ENCODE measurements around the gene OPCML.

Gene OPCML

GRCh38 chr11:132821499-132821898, 710.8 kb downstream of the OPCML start:
- H3K4me2 ChIP-seq (ENCODE audit: insufficient read depth, low read length, poor library complexity, severe bottlenecking) = no peak overlapping the region
- no peak overlapping the region for H3K18ac ChIP-seq (ENCODE audit: low read length)
- no peak overlapping the region for H2BK5ac ChIP-seq (ENCODE audit: low read length)
- no peak overlapping the region for H4K91ac ChIP-seq (ENCODE audit: low read depth, low read length, poor library complexity)
- no peak overlapping the region for H3K4ac ChIP-seq (ENCODE audit: low read length)
- no peak overlapping the region for H3K27ac ChIP-seq (replicated peaks; ENCODE audit: low read length)
- DNase-seq (ENCODE audit: low spot score) = no peak
- H2AFZ ChIP-seq (ENCODE audit: low read length) = no peak overlapping the region
- H3K4me3 ChIP-seq (ENCODE audit: low read length in 2 of 2) = no peak overlapping the region
- H2BK12ac ChIP-seq (ENCODE audit: low read length) = no peak overlapping the region
- H3K79me1 ChIP-seq (ENCODE audit: low read depth, low read length) = no peaks in the 10 kb centered on the region
- H3K36me3 ChIP-seq (replicated peaks in 1 of 2; ENCODE audit: control insufficient read depth in 2 of 2, insufficient read depth in 2 of 2, low read length in 2 of 2) = no peaks in the 10 kb centered on the region
- no peak overlapping the region for H4K8ac ChIP-seq (ENCODE audit: low read depth, low read length)
- H3K9ac ChIP-seq (ENCODE audit: low read depth, low read length, poor library complexity) = no peak overlapping the region
- no peak overlapping the region for H3K23ac ChIP-seq (ENCODE audit: low read depth, low read length, poor library complexity)
- H2AK5ac ChIP-seq (ENCODE audit: low read depth, low read length) = no peak overlapping the region
- no peak overlapping the region for H2BK15ac ChIP-seq (ENCODE audit: low read length)
- no peaks in the 10 kb centered on the region for H3K27me3 ChIP-seq (ENCODE audit: control insufficient read depth in 3 of 3, insufficient read depth in 3 of 3, low read depth in 1 of 3, low read length in 3 of 3)
- no peak overlapping the region for H3K14ac ChIP-seq (ENCODE audit: low read length)
- no peak overlapping the region for H2BK120ac ChIP-seq (ENCODE audit: low read depth, low read length)
- H3K9me3 ChIP-seq (replicated peaks in 1 of 2; ENCODE audit: control insufficient read depth in 2 of 2, insufficient read depth in 1 of 2, low read depth in 1 of 2, low read length in 2 of 2) = no peaks in the 10 kb centered on the region
- H3K4me1 ChIP-seq (ENCODE audit: control insufficient read depth in 2 of 2, insufficient read depth in 1 of 2, low read depth in 1 of 2, low read length in 2 of 2) = peaks cover 0 to 6% of the 10 kb centered on the region in 2 donors
- WGBS, 2 donors (ENCODE audit: extremely low coverage in 2 of 2, insufficient read length in 2 of 2, insufficient replicate concordance in 1 of 2) = no CpG with 5 or more reads among the region's 4 CpGs

GRCh38 chr11:132821014-132821413, 711.3 kb downstream of the OPCML start:
- no peaks in the 10 kb centered on the region for H3K36me3 ChIP-seq (replicated peaks in 1 of 2; ENCODE audit: control insufficient read depth in 2 of 2, insufficient read depth in 2 of 2, low read length in 2 of 2)
- H3K9me3 ChIP-seq (replicated peaks in 1 of 2; ENCODE audit: control insufficient read depth in 2 of 2, insufficient read depth in 1 of 2, low read depth in 1 of 2, low read length in 2 of 2) = no peaks in the 10 kb centered on the region
- no CpG with 5 or more reads among the region's 1 CpG for WGBS, 2 donors (ENCODE audit: extremely low coverage in 2 of 2, insufficient read length in 2 of 2, insufficient replicate concordance in 1 of 2)
- no peak overlapping the region for H3K4ac ChIP-seq (ENCODE audit: low read length)
- no peak overlapping the region for H2BK15ac ChIP-seq (ENCODE audit: low read length)
- H3K23ac ChIP-seq (ENCODE audit: low read depth, low read length, poor library complexity) = no peak overlapping the region
- H4K91ac ChIP-seq (ENCODE audit: low read depth, low read length, poor library complexity) = no peak overlapping the region
- H3K18ac ChIP-seq (ENCODE audit: low read length) = no peak overlapping the region
- no peak overlapping the region for H3K27ac ChIP-seq (replicated peaks; ENCODE audit: low read length)
- H3K4me2 ChIP-seq (ENCODE audit: insufficient read depth, low read length, poor library complexity, severe bottlenecking) = no peak overlapping the region
- H2BK12ac ChIP-seq (ENCODE audit: low read length) = no peak overlapping the region
- no peaks in the 10 kb centered on the region for H3K79me1 ChIP-seq (ENCODE audit: low read depth, low read length)
- no peak overlapping the region for H4K8ac ChIP-seq (ENCODE audit: low read depth, low read length)
- DNase-seq (ENCODE audit: low spot score) = no peak
- H2AFZ ChIP-seq (ENCODE audit: low read length) = no peak overlapping the region
- H2BK120ac ChIP-seq (ENCODE audit: low read depth, low read length) = no peak overlapping the region
- no peak overlapping the region for H3K14ac ChIP-seq (ENCODE audit: low read length)
- no peak overlapping the region for H3K4me3 ChIP-seq (ENCODE audit: low read length in 2 of 2)
- H3K27me3 ChIP-seq (ENCODE audit: control insufficient read depth in 3 of 3, insufficient read depth in 3 of 3, low read depth in 1 of 3, low read length in 3 of 3) = no peaks in the 10 kb centered on the region
- no peak overlapping the region for H2BK5ac ChIP-seq (ENCODE audit: low read length)
- H3K4me1 ChIP-seq (ENCODE audit: control insufficient read depth in 2 of 2, insufficient read depth in 1 of 2, low read depth in 1 of 2, low read length in 2 of 2) = peaks cover 0 to 6% of the 10 kb centered on the region in 2 donors
- no peak overlapping the region for H2AK5ac ChIP-seq (ENCODE audit: low read depth, low read length)
- no peak overlapping the region for H3K9ac ChIP-seq (ENCODE audit: low read depth, low read length, poor library complexity)

- no peak overlapping the region for H3K9ac ChIP-seq (ENCODE audit: low read depth, low read length, poor library complexity)
- no peak for DNase-seq (ENCODE audit: low spot score)
- H3K18ac ChIP-seq (ENCODE audit: low read length) = no peak overlapping the region
- no peak overlapping the region for H3K4me3 ChIP-seq (ENCODE audit: low read length in 2 of 2)
- no peak overlapping the region for H3K4ac ChIP-seq (ENCODE audit: low read length)
- no peak overlapping the region for H2BK120ac ChIP-seq (ENCODE audit: low read depth, low read length)
- H2BK12ac ChIP-seq (ENCODE audit: low read length) = no peak overlapping the region
- no peak overlapping the region for H2AK5ac ChIP-seq (ENCODE audit: low read depth, low read length)
- H3K4me2 ChIP-seq (ENCODE audit: insufficient read depth, low read length, poor library complexity, severe bottlenecking) = no peak overlapping the region
- H3K27me3 ChIP-seq (ENCODE audit: control insufficient read depth in 3 of 3, insufficient read depth in 3 of 3, low read depth in 1 of 3, low read length in 3 of 3) = no peaks in the 10 kb centered on the region
- no peaks in the 10 kb centered on the region for H3K9me3 ChIP-seq (replicated peaks in 1 of 2; ENCODE audit: control insufficient read depth in 2 of 2, insufficient read depth in 1 of 2, low read depth in 1 of 2, low read length in 2 of 2)
- no peak overlapping the region for H2BK15ac ChIP-seq (ENCODE audit: low read length)
- no peak overlapping the region for H4K91ac ChIP-seq (ENCODE audit: low read depth, low read length, poor library complexity)
- no peak overlapping the region for H4K8ac ChIP-seq (ENCODE audit: low read depth, low read length)
- no peak overlapping the region for H2BK5ac ChIP-seq (ENCODE audit: low read length)
- no peak overlapping the region for H2AFZ ChIP-seq (ENCODE audit: low read length)
- no peak overlapping the region for H3K27ac ChIP-seq (replicated peaks; ENCODE audit: low read length)
- no peaks in the 10 kb centered on the region for H3K79me1 ChIP-seq (ENCODE audit: low read depth, low read length)
- WGBS, 2 donors (ENCODE audit: extremely low coverage in 2 of 2, insufficient read length in 2 of 2, insufficient replicate concordance in 1 of 2) = no CpG with 5 or more reads among the region's 1 CpG
- H3K23ac ChIP-seq (ENCODE audit: low read depth, low read length, poor library complexity) = no peak overlapping the region
- H3K36me3 ChIP-seq (replicated peaks in 1 of 2; ENCODE audit: control insufficient read depth in 2 of 2, insufficient read depth in 2 of 2, low read length in 2 of 2) = no peaks in the 10 kb centered on the region
- peaks cover 3 to 9% of the 10 kb centered on the region in 2 donors for H3K4me1 ChIP-seq (ENCODE audit: control insufficient read depth in 2 of 2, insufficient read depth in 1 of 2, low read depth in 1 of 2, low read length in 2 of 2)
- H3K14ac ChIP-seq (ENCODE audit: low read length) = no peak overlapping the region
These were observed 713.4 kb downstream of the OPCML start for GRCh38 chr11:132818951-132819350.

- Histone ChIP-seq H2BK120ac (ENCODE audit: low read depth, low read length) (no peak overlapping the region), H3K79me1 (ENCODE audit: low read depth, low read length) (no peaks in the 10 kb centered on the region), H2AK5ac (ENCODE audit: low read depth, low read length) (no peak overlapping the region), H2BK5ac (ENCODE audit: low read length) (no peak overlapping the region), H3K18ac (ENCODE audit: low read length) (no peak overlapping the region), H2BK15ac (ENCODE audit: low read length) (no peak overlapping the region), H3K27ac (replicated peaks; ENCODE audit: low read length) (no peak overlapping the region), H3K4ac (ENCODE audit: low read length) (no peak overlapping the region), H3K4me1 (ENCODE audit: control insufficient read depth in 2 of 2, insufficient read depth in 1 of 2, low read depth in 1 of 2, low read length in 2 of 2) (peaks cover 3 to 9% of the 10 kb centered on the region in 2 donors), H3K23ac (ENCODE audit: low read depth, low read length, poor library complexity) (no peak overlapping the region), H3K14ac (ENCODE audit: low read length) (no peak overlapping the region), H2AFZ (ENCODE audit: low read length) (no peak overlapping the region), H3K9me3 (replicated peaks in 1 of 2; ENCODE audit: control insufficient read depth in 2 of 2, insufficient read depth in 1 of 2, low read depth in 1 of 2, low read length in 2 of 2) (no peaks in the 10 kb centered on the region), H4K8ac (ENCODE audit: low read depth, low read length) (no peak overlapping the region), H3K27me3 (ENCODE audit: control insufficient read depth in 3 of 3, insufficient read depth in 3 of 3, low read depth in 1 of 3, low read length in 3 of 3) (no peaks in the 10 kb centered on the region), H3K9ac (ENCODE audit: low read depth, low read length, poor library complexity) (no peak overlapping the region), H3K4me3 (ENCODE audit: low read length in 2 of 2) (no peak overlapping the region), H3K36me3 (replicated peaks in 1 of 2; ENCODE audit: control insufficient read depth in 2 of 2, insufficient read depth in 2 of 2, low read length in 2 of 2) (no peaks in the 10 kb centered on the region), H3K4me2 (ENCODE audit: insufficient read depth, low read length, poor library complexity, severe bottlenecking) (no peak overlapping the region), H2BK12ac (ENCODE audit: low read length) (no peak overlapping the region), H4K91ac (ENCODE audit: low read depth, low read length, poor library complexity) (no peak overlapping the region)
- no peak for DNase-seq (ENCODE audit: low spot score)
- no CpG with 5 or more reads among the region's 1 CpG for WGBS, 2 donors (ENCODE audit: extremely low coverage in 2 of 2, insufficient read length in 2 of 2, insufficient replicate concordance in 1 of 2)
These were observed 714.9 kb downstream of the OPCML start for GRCh38 chr11:132817387-132817786.
